ENCODE results near the gene PRMT7. TPM values are rescaled to one million over a fixed set of nuclear protein-coding genes. Genes with fewer than 3 reads are reported as not detected.

The PRMT7 gene
- polyA plus RNA-seq, 4 donors: 43.2 to 58.9 (median 51.4) TPM

- DNase-seq (ENCODE audit: low read depth in 4 of 4, low spot score in 3 of 4): no peak
These were observed 62.0 kb downstream of the PRMT7 start for GRCh38 chr16:68372806-68373205.

GRCh38 chr16:68373528-68374245 is 62.9 kb downstream of the PRMT7 start:
- no peak for DNase-seq (ENCODE audit: low read depth in 4 of 4, low spot score in 3 of 4)

GRCh38 chr16:68374246-68374805 is 63.5 kb downstream of the PRMT7 start:
- DNase-seq (ENCODE audit: low read depth in 4 of 4, low spot score in 3 of 4): no peak

GRCh38 chr16:68374961-68375660 is 64.3 kb downstream of the PRMT7 start:
- DNase-seq (ENCODE audit: low read depth in 4 of 4, low spot score in 3 of 4): no peak

- no peak for DNase-seq (ENCODE audit: low read depth in 4 of 4, low spot score in 3 of 4)
These were observed 65.2 kb downstream of the PRMT7 start for GRCh38 chr16:68375801-68376536.

- DNase-seq (ENCODE audit: low read depth in 4 of 4, low spot score in 3 of 4): no peak
These were observed 65.8 kb downstream of the PRMT7 start for GRCh38 chr16:68376590-68376989.

- no peak for DNase-seq (ENCODE audit: low read depth in 4 of 4, low spot score in 3 of 4)
These were observed 66.4 kb downstream of the PRMT7 start for GRCh38 chr16:68377221-68377620.

GRCh38 chr16:68377667-68378393 is 67.0 kb downstream of the PRMT7 start:
- no peak for DNase-seq (ENCODE audit: low read depth in 4 of 4, low spot score in 3 of 4)

GRCh38 chr16:68378436-68379415 is 67.9 kb downstream of the PRMT7 start:
- no peak for DNase-seq (ENCODE audit: low read depth in 4 of 4, low spot score in 3 of 4)

GRCh38 chr16:68379472-68380347 is 68.9 kb downstream of the PRMT7 start:
- no peak for DNase-seq (ENCODE audit: low read depth in 4 of 4, low spot score in 3 of 4)

- no peak for DNase-seq (ENCODE audit: low read depth in 4 of 4, low spot score in 3 of 4)
These were observed 69.5 kb downstream of the PRMT7 start for GRCh38 chr16:68380348-68380670.

GRCh38 chr16:68380676-68381362 is 70.0 kb downstream of the PRMT7 start:
- DNase-seq (ENCODE audit: low read depth in 4 of 4, low spot score in 3 of 4): no peak

- DNase-seq (ENCODE audit: low read depth in 4 of 4, low spot score in 3 of 4): no peak
These were observed 70.5 kb downstream of the PRMT7 start for GRCh38 chr16:68381363-68381724.

GRCh38 chr16:68382296-68382718 is 71.5 kb downstream of the PRMT7 start:
- no peak for DNase-seq (ENCODE audit: low read depth in 4 of 4, low spot score in 3 of 4)

- no peak for DNase-seq (ENCODE audit: low read depth in 4 of 4, low spot score in 3 of 4)
These were observed 73.0 kb downstream of the PRMT7 start for GRCh38 chr16:68383858-68384257.

- DNase-seq (ENCODE audit: low read depth in 4 of 4, low spot score in 3 of 4): no peak
These were observed 73.7 kb downstream of the PRMT7 start for GRCh38 chr16:68384288-68385161.

GRCh38 chr16:68385371-68385770 is 74.6 kb downstream of the PRMT7 start:
- DNase-seq (ENCODE audit: low read depth in 4 of 4, low spot score in 3 of 4): no peak
